CD4-positive, alpha-beta T cell (primary cell): Measurements from ENCODE around the gene ZEB2. TPM values are rescaled to one million over a fixed set of nuclear protein-coding genes. Genes with fewer than 3 reads are reported as not detected.

Experiments used
- ATAC-seq: fragments of 200-7000 bp; cut with Tn5 transposase; one replicate; pipeline ENCODE4 v1.10.0; 2022; ENCODE audit warnings: mild to moderate bottlenecking; ENCODE audit not compliant: poor library complexity
- CTCF ChIA-PET: fragments of 350-600 bp; sonication (Branson Sonifier 250); formaldehyde crosslinking; loops from one replicate; lab custom pipeline; 2021; ENCODE audit warnings: antibody characterized with exemption, inconsistent platforms; lab: Charles Lee
- POLR2A ChIA-PET: fragments of 350-600 bp; sonication (Branson Sonifier 250); formaldehyde crosslinking; loops from one replicate; lab custom pipeline; 2021; ENCODE audit warnings: antibody characterized with exemption, inconsistent platforms; lab: Charles Lee
- DNase-seq, 14 experiments: peaks; one replicate each; pipeline ENCODE4 v3.0.0-alpha.2; 2013 to 2020; ENCODE audit warnings: mixed read lengths in 2 of 14
- H3K27ac ChIP-seq, 2 donors: one replicate each; pipeline versions ENCODE4 v1.5.1 to v1.7.0; 2013; ENCODE audit warnings: low read length in 2 of 2, low read depth in 1 of 2, mild to moderate bottlenecking in 1 of 2
- H3K27me3 ChIP-seq, 2 experiments: 1 replicate in 1 of 2; 2 replicates in 1 of 2; pipeline versions ENCODE4 v1.6.1 to v1.7.0; 2013; ENCODE audit warnings: low read length in 2 of 2, control low read depth in 1 of 2, mild to moderate bottlenecking in 1 of 2, moderate library complexity in 1 of 2; ENCODE audit not compliant: insufficient read depth in 2 of 2, control insufficient read depth in 1 of 2
- H3K36me3 ChIP-seq: one replicate; pipeline ENCODE4 v1.6.1; 2013; ENCODE audit warnings: low read length, control low read depth; ENCODE audit not compliant: insufficient read depth
- H3K4me1 ChIP-seq: one replicate; pipeline ENCODE4 v1.6.1; 2013; ENCODE audit warnings: low read length, control low read depth; ENCODE audit not compliant: insufficient read depth
- H3K4me3 ChIP-seq: one replicate; pipeline ENCODE4 v1.5.1; 2013; ENCODE audit warnings: mild to moderate bottlenecking, low read length, moderate library complexity
- H3K9me3 ChIP-seq, 2 experiments: 1 replicate in 1 of 2; 2 replicates in 1 of 2; pipeline versions ENCODE4 v1.6.1 to v1.7.0; 2013; ENCODE audit warnings: low read length in 2 of 2, mild to moderate bottlenecking in 2 of 2, control low read depth in 1 of 2, moderate library complexity in 1 of 2; ENCODE audit not compliant: control insufficient read depth in 1 of 2, insufficient read depth in 1 of 2
- H3K27ac Mint-ChIP-seq: one replicate; pipeline ENCODE4 v1.8.0; 2020; ENCODE audit warnings: mixed read lengths
- H3K27me3 Mint-ChIP-seq: one replicate; pipeline ENCODE4 v1.8.0; 2021; ENCODE audit warnings: mixed read lengths
- H3K36me3 Mint-ChIP-seq: one replicate; pipeline ENCODE4 v1.8.0; 2021; ENCODE audit warnings: low read depth, mixed read lengths
- H3K4me1 Mint-ChIP-seq: one replicate; pipeline ENCODE4 v1.8.0; 2021; ENCODE audit warnings: low read depth, mixed read lengths
- H3K4me3 Mint-ChIP-seq: one replicate; pipeline ENCODE4 v1.8.0; 2020; ENCODE audit warnings: mild to moderate bottlenecking, mixed read lengths
- H3K9me3 Mint-ChIP-seq: one replicate; pipeline ENCODE4 v1.8.0; 2020; ENCODE audit warnings: mixed read lengths
- CTCF ChIP-seq: fragments of 200-600 bp; IDR thresholded peaks from one replicate; pipeline ENCODE4 v1.8.0; 2022; ENCODE audit warnings: antibody characterized with exemption, mild to moderate bottlenecking
- intact Hi-C, 2 experiments: fragments of 100-400 bp; cut with DNase I in 1 of 2; cut with micrococcal nuclease in 1 of 2; formaldehyde crosslinking; loops; one replicate each; pipeline versions ENCODE4 v1.15.1 to v1.9.0; 2023 to 2025; cut with DNase I, micrococcal nuclease
- total RNA-seq, 174 experiments: library from RNA in 2 of 174; stranded (reverse) in 2 of 174; gene quantifications; one replicate each; pipeline ENCODE4 v1.2.3 and lab custom pipeline; 2021 to 2026

Gene ZEB2
- total RNA-seq, 2 experiments from 2014 or later, result 12.3 to 13.4 TPM

GRCh38 chr2:144454466-144455287, 65.2 kb downstream of the ZEB2 start:
- POLR2A ChIA-PET, result no interaction called here
- H3K27me3 Mint-ChIP-seq, result peaks cover 31% of the 10 kb centered on the region

DNA sequence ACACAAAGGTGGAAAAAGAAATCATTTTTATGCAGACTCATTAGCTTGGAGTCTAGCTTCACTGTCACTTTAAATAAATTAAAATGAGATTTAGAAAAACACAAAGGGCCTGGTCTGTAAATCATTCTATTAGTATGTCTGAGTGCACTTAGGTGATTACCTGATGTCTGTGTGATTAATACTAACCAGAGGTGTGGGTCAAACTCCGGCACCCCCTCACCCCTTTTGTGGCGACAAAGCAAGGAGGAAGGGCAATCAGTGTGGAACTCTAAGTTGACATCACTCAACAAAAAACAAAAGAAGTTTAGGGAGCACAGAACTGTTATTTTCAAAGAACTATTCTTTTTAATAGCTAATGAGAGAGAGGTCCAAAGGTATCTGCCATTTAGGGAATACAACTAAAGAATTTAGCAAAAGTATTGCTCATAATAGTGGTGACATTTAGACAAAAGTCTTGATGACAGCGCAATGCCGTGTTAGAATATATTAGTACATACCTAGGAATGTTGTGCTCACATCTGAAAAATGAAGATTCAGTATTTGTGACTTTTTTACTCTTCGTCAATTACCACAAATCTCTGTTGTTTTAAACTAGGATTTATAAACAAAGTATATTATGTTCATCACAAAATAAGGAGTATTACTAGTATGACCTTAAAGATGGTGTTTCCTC, 66.3 kb downstream of the ZEB2 start:
- ChIA-PET CTCF (no interaction called here), POLR2A (no interaction called here)
- Histone ChIP-seq H3K4me3 (no peak overlapping the region), H3K9me3 (no peaks in the 10 kb centered on the region), H3K27ac (no peak overlapping the region), H3K27me3 (no peaks in the 10 kb centered on the region), H3K36me3 (no peaks in the 10 kb centered on the region), H3K4me1 (no peaks in the 10 kb centered on the region)
- no peak for TF ChIP-seq CTCF
- Mint-ChIP-seq H3K27me3 (peaks cover 31% of the 10 kb centered on the region), H3K27ac (no peak overlapping the region), H3K4me3 (no peak overlapping the region), H3K36me3 (no peaks in the 10 kb centered on the region), H3K4me1 (peaks cover 22% of the 10 kb centered on the region), H3K9me3 (no peaks in the 10 kb centered on the region)
- ATAC-seq, result no peak
- intact Hi-C loops, result no loop called here
- no peak for DNase-seq

More at GRCh38 chr2:144454466-144455287, 65.2 kb downstream of the ZEB2 start:
- Histone ChIP-seq H3K36me3 (no peaks in the 10 kb centered on the region), H3K4me1 (no peaks in the 10 kb centered on the region), H3K9me3 (no peaks in the 10 kb centered on the region), H3K4me3 (no peak overlapping the region), H3K27ac (no peak overlapping the region), H3K27me3 (no peaks in the 10 kb centered on the region)
- Mint-ChIP-seq H3K4me1 (peaks cover 22% of the 10 kb centered on the region), H3K4me3 (no peak overlapping the region), H3K36me3 (no peaks in the 10 kb centered on the region), H3K9me3 (no peaks in the 10 kb centered on the region), H3K27ac (no peak overlapping the region)
- intact Hi-C loops, result no loop called here
- peak; percentile 34 for ATAC-seq
- no peak for TF ChIP-seq CTCF
- CTCF ChIA-PET, result no interaction called here
- peak in 2 of 14 experiments; percentile 45 for DNase-seq

GRCh38 chr2:144452989-144453336, 67.0 kb downstream of the ZEB2 start:
- H3K27me3 Mint-ChIP-seq, result peaks cover 31% of the 10 kb centered on the region
- no peaks in the 10 kb centered on the region for H3K36me3 ChIP-seq
- intact Hi-C loops, result no loop called here
- TF ChIP-seq CTCF, result no peak
- H3K4me3 Mint-ChIP-seq, result peak overlapping the region; percentile 11
- H3K9me3 ChIP-seq, result no peaks in the 10 kb centered on the region
- H3K9me3 Mint-ChIP-seq, result no peaks in the 10 kb centered on the region
- CTCF ChIA-PET, result no interaction called here
- H3K4me1 Mint-ChIP-seq, result peaks cover 22% of the 10 kb centered on the region
- no peak overlapping the region for H3K27ac Mint-ChIP-seq
- no peak overlapping the region for H3K4me3 ChIP-seq
- H3K4me1 ChIP-seq, result no peaks in the 10 kb centered on the region
- POLR2A ChIA-PET, result no interaction called here
- no peak overlapping the region for H3K27ac ChIP-seq
- no peaks in the 10 kb centered on the region for H3K27me3 ChIP-seq
- H3K36me3 Mint-ChIP-seq, result no peaks in the 10 kb centered on the region
- DNase-seq (no peak), ATAC-seq (no peak)
